ENCODE results near the gene PAK1IP1. TPM values are rescaled to one million over a fixed set of nuclear protein-coding genes. Genes with fewer than 3 reads are reported as not detected.
"Not testable (repeated sequence)": the region's sequence is repeated elsewhere in the genome, so short reads cannot be mapped to it uniquely, and the experiment has no call there.

The PAK1IP1 gene
- total RNA-seq, 2 donors from 2014 or later = 4.3 to 6.3 TPM

DNA sequence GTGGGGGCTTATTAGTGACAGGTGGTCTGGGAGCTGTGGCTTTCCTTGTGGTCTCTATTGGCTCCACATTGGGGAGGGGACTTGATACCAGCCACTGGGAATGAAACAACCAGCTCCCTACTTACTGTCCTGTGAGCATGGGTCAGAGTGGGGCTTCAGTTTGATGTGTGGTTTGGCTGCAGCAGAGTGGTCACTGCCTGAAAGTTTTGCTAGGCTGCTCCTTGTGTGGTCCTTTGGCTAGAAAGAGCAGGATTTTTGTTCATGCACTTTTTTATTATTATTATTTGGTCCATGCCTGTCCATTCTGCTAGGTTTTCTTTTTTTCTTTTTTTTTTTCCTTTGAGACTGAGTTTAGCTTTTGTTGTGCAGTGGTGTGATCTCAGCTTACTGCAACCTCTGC, 45.3 kb downstream of the PAK1IP1 start:
- Mint-ChIP-seq H3K36me3 (ENCODE audit: low read depth) (no peaks in the 10 kb centered on the region), H3K27ac (no peak overlapping the region), H3K27me3 (no peaks in the 10 kb centered on the region), H3K4me1 (peaks cover 9% of the 10 kb centered on the region), H3K4me3 (no peak overlapping the region)
- no peak for ATAC-seq
- no peak for DNase-seq
- no peaks in the 10 kb centered on the region for H3K9me3 ChIP-seq (ENCODE audit: control insufficient read depth, low read length, poor library complexity, severe bottlenecking)

DNA sequence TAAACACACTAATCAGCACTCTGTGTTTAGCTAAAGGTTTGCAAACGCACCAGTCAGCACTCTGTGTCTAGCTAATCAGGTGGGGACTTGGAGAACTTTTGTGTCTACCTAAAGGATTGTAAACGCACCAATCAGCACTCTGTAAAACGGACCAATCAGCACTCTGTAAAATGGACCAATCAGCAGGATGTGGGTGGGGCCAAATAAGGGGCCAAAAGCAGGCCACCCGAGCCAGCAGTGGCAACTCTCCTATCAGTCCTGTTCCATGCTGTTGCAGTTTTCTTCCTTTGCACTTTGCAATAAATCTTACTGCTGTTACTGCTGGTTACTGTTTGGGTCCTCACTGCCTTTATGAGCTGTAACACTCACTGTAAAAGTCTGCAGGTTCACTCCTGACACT, 46.9 kb downstream of the PAK1IP1 start:
- not testable (repeated sequence) for H3K27ac Mint-ChIP-seq; H3K36me3 Mint-ChIP-seq (ENCODE audit: low read depth)

DNA sequence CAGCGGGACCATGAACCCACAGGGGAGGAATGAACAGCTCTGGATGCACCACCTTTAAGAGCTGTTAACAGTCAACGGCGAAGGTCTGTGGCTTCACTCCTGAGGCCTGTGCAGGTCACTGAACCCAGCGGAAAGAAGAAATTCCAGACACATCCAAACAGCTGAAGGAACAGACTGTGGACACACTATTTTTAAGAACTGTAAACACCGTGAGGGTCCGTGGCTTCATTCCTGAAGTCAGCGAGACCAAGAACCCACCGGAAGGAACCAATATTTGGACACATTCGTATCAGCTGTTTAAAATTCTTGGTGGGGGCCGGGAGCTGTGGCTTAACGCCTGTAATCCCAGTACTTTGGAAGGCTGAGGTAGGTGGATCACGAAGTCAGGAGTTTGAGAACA, 47.5 kb downstream of the PAK1IP1 start:
- DNase-seq = no peak
- no peak overlapping the region for H3K4me3 Mint-ChIP-seq
- peaks cover 19% of the 10 kb centered on the region for H3K4me1 Mint-ChIP-seq
- H3K9me3 ChIP-seq (ENCODE audit: control insufficient read depth, low read length, poor library complexity, severe bottlenecking) = no peaks in the 10 kb centered on the region
- ATAC-seq = no peak
- no peak overlapping the region for H3K27ac Mint-ChIP-seq
- H3K36me3 Mint-ChIP-seq (ENCODE audit: low read depth) = peaks cover 2% of the 10 kb centered on the region
- H3K27me3 Mint-ChIP-seq = no peaks in the 10 kb centered on the region

More for the DNA sequence above, 46.9 kb downstream of the PAK1IP1 start:
- not testable (repeated sequence) for H3K27me3 Mint-ChIP-seq; DNase-seq; ATAC-seq; H3K9me3 ChIP-seq (ENCODE audit: control insufficient read depth, low read length, poor library complexity, severe bottlenecking); H3K4me3 Mint-ChIP-seq
- peaks cover 15% of the 10 kb centered on the region for H3K4me1 Mint-ChIP-seq

DNA sequence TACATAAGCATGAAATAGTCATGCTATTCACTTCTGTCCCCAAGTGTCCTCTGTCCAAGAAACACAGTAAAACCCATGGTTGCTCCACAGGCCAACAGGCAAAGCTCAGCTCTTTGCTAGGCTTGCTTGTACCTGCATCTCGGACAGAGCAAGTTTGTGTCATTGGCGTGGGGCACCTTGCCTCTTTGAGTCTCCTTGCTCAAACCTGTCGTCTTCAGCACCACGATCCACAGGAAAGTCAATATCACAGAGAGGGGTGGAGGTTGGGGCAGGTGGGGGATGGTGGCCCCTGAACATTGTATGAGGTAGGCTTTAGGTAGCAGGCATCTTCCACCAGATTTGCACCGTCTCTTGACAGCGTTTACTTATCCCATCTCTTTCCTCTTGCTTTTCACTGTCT, 48.7 kb downstream of the PAK1IP1 start:
- no peak for ATAC-seq

DNA sequence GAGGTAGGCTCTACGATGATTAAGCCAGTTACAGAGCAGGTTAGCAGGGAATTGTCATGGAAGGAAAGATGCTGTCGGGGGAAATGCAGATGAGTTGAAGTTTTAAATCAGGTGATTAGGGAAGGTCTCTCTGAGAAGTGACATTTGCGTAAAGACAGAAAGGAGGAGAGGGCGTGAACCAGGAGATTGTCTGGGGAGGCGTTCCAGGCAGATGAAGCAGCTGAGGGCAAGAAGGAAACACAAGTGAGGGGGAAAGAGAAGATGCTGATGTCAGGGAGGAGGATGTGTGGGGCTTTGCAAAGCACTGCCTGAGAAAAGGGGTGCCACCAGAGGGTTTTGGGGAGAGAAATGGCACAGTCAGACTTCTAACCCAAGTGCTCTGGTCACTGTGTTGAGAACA, 50.3 kb downstream of the PAK1IP1 start:
- Mint-ChIP-seq H3K4me1 (peaks cover 32% of the 10 kb centered on the region), H3K27ac (no peak overlapping the region), H3K27me3 (no peaks in the 10 kb centered on the region), H3K36me3 (ENCODE audit: low read depth) (peaks cover 2% of the 10 kb centered on the region), H3K4me3 (peak overlapping the region; percentile 59)
- no peaks in the 10 kb centered on the region for H3K9me3 ChIP-seq (ENCODE audit: control insufficient read depth, low read length, poor library complexity, severe bottlenecking)
- DNase-seq (no peak), ATAC-seq (no peak)

More for the DNA sequence above, 48.7 kb downstream of the PAK1IP1 start:
- H3K27ac Mint-ChIP-seq = no peak overlapping the region
- peaks cover 22% of the 10 kb centered on the region for H3K4me1 Mint-ChIP-seq
- H3K36me3 Mint-ChIP-seq (ENCODE audit: low read depth) = peaks cover 2% of the 10 kb centered on the region
- no peaks in the 10 kb centered on the region for H3K27me3 Mint-ChIP-seq
- no peak overlapping the region for H3K4me3 Mint-ChIP-seq
- no peak for DNase-seq
- no peaks in the 10 kb centered on the region for H3K9me3 ChIP-seq (ENCODE audit: control insufficient read depth, low read length, poor library complexity, severe bottlenecking)

DNA sequence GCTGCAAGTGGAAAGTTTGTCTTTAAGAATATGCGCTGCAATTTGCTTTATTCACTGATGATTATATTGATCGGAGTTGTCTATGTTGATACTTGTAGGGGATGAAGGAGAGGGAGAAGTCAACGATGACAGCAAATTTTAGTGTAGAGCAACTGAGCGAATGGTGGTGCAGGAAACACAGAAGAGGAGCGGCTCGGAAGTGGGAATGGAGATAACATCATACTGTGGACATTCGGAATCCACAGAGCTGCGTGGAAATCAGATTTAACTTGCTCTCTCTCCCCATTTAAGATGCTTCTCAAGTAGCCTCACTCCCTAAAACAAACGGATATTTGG, 52.1 kb downstream of the PAK1IP1 start:
- no peaks in the 10 kb centered on the region for H3K9me3 ChIP-seq (ENCODE audit: control insufficient read depth, low read length, poor library complexity, severe bottlenecking)
- Mint-ChIP-seq H3K36me3 (ENCODE audit: low read depth) (peaks cover 2% of the 10 kb centered on the region), H3K4me3 (peak overlapping the region; percentile 92), H3K4me1 (peaks cover 41% of the 10 kb centered on the region), H3K27ac (peak overlapping the region; percentile 95), H3K27me3 (no peaks in the 10 kb centered on the region)
- DNase-seq = no peak
- ATAC-seq = no peak

DNA sequence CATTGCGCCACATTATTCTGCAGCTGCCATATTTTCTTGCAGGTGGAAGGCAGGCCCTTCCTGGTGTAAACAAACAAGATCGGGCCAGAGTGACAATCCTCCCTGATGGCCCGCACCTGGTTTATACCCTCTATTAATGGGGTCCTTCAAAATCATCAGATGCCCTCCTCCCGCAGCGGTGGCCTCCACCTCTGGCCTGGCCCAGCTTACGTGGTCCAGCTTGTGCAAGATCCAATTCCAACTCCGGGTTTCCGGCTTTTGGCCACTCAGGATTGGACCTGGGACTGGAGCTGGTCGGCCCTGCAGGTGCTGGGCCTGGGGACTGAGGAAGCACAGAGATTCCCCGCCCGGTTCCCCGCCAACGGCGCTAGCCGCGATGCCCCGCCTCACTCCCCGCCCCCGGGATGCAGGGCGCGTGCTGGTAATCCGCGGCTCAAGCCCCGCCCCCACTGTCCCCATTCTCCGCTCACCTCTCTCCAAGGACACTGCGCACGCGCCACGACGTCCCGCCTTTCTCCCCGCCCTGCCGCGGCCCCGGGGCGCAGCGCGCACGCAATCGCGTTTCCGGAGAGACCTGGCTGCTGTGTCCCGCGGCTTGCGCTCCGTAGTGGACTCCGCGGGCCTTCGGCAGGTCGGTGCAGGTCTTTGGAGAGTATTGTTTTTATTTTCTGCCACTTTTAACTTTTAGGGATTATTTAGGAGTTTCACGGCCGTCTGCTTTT, 52.6 kb downstream of the PAK1IP1 start, which contains the start of gene TMEM14B:
Gene TMEM14B (plus strand): TSS at position 555 of the 722 bp plus-strand sequence. CDS start 1,441 bp downstream, outside the sequence.
- Mint-ChIP-seq H3K36me3 (ENCODE audit: low read depth) (peaks cover 2% of the 10 kb centered on the region), H3K4me3 (peak within 1 kb of the TSS; percentile 92), H3K27me3 (no peaks in the 10 kb centered on the region), H3K4me1 (peaks cover 41% of the 10 kb centered on the region), H3K27ac (peak within 1 kb of the TSS; percentile 95)
- ATAC-seq = peak; percentile 97
- peak; percentile 99 to 100 (median 100) for DNase-seq
- H3K9me3 ChIP-seq (ENCODE audit: control insufficient read depth, low read length, poor library complexity, severe bottlenecking) = no peaks in the 10 kb centered on the region

DNA sequence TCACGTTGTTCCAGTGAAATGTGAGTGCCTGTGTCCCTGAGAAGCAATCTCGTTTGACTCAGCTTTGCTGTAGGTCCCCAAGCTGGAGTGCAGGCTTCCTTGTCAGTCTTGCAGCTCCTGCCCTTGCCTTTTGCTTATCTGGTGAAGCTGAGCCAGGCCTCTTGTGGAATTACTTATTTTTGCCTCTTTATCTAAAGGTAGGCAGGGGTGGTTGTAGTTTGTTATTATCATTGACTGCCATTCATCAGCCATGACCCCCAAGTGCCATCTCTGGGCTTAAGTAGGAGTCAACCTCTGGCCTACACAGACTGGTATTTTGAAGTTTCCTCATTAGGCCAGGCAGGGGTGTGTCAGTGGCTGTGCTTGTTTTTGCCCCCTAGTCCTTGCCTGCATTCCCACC, 55.0 kb downstream of the PAK1IP1 start:
- Mint-ChIP-seq H3K27ac (peak overlapping the region; percentile 49), H3K27me3 (no peaks in the 10 kb centered on the region), H3K4me1 (peaks cover 50% of the 10 kb centered on the region), H3K4me3 (no peak overlapping the region), H3K36me3 (ENCODE audit: low read depth) (peaks cover 7% of the 10 kb centered on the region)
- ATAC-seq = no peak
- DNase-seq = no peak
- H3K9me3 ChIP-seq (ENCODE audit: control insufficient read depth, low read length, poor library complexity, severe bottlenecking) = no peaks in the 10 kb centered on the region

DNA sequence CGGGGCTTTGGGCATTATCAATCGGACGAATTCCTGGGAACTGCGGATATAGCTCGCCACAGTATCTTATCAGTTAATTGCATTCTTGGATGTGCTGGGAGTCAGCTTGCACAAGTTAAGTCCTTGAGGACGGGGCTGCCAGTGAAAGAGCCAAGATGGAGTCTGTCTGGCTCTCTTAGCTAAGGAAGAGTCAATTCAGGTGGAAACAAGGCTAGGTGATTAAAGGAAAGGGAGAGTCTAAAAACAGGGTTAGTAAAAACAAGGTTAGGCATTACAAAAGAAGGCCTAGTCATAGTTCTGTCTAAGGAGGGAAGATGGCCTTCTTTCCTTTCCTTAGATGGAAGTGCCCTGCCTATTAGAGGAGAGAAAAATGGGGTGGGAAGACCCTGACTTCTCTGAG, 55.8 kb downstream of the PAK1IP1 start:
- Mint-ChIP-seq H3K4me1 (peaks cover 51% of the 10 kb centered on the region), H3K27ac (peak overlapping the region; percentile 49)
- not testable (repeated sequence) for H3K9me3 ChIP-seq (ENCODE audit: control insufficient read depth, low read length, poor library complexity, severe bottlenecking); H3K36me3 Mint-ChIP-seq (ENCODE audit: low read depth); H3K4me3 Mint-ChIP-seq; ATAC-seq; DNase-seq; H3K27me3 Mint-ChIP-seq

DNA sequence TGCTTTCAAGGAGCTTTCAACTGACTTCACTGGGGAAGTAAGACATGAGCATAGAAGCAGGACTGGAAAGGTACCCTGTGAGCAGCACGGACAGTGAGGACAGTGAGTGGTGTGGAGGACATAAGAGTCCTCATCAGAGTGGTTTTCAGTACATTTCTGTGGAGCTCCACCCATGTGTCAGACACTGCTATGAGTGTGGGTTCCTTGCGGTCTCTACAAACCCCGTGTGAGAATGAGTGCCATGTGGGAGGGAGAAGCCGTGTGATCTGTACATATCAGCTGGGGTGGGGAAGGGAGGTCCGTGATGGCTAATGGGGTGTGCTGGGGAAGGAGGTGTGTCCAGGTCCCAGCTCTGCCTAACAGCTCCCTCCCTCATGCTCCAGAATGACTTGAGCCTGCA, 57.0 kb downstream of the PAK1IP1 start:
- H3K27ac Mint-ChIP-seq; H3K9me3 ChIP-seq (ENCODE audit: control insufficient read depth, low read length, poor library complexity, severe bottlenecking); H3K36me3 Mint-ChIP-seq (ENCODE audit: low read depth); DNase-seq; H3K4me3 Mint-ChIP-seq; ATAC-seq; H3K27me3 Mint-ChIP-seq: not testable (repeated sequence)
- H3K4me1 Mint-ChIP-seq = peaks cover 44% of the 10 kb centered on the region

DNA sequence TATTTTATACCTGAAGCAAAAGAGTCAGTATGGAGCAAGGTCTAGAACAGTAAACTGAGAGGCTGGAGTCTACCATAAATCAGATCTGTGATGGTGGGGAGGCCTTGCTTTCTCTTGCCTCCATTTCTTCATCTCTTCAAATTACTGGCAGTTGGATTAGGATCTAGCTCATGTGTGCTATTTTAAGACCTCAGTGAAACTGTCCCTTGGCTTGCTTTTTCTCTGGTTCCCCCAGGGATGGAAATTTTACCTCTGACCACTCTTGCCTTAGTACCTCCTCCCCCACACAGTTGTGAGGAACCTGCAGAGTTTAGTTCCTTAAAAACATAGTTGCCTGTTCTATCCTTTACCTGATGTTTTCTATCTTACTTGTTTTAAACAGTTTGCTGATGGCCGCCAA, 61.3 kb downstream of the PAK1IP1 start:
- no peak overlapping the region for H3K4me3 Mint-ChIP-seq
- H3K9me3 ChIP-seq (ENCODE audit: control insufficient read depth, low read length, poor library complexity, severe bottlenecking) = no peaks in the 10 kb centered on the region
- ATAC-seq = no peak
- no peak overlapping the region for H3K27ac Mint-ChIP-seq
- H3K27me3 Mint-ChIP-seq = no peaks in the 10 kb centered on the region
- H3K4me1 Mint-ChIP-seq = peaks cover 27% of the 10 kb centered on the region
- no peak for DNase-seq
- H3K36me3 Mint-ChIP-seq (ENCODE audit: low read depth) = peaks cover 6% of the 10 kb centered on the region

Other genes starting within 250 kb of the PAK1IP1 start
- 1 to 10 TPM; 2.9 to 4.0 TPM for gene GCNT2, start 173.6 kb upstream of the PAK1IP1 start, total RNA-seq
- gene C6orf52, start 356 bp upstream of the PAK1IP1 start, total RNA-seq = 1 to 10 TPM in 1 of 2 donors, not detected in 1; 1.6 TPM
- gene TMEM14C, start 28.1 kb downstream of the PAK1IP1 start, total RNA-seq = 10 to 100 TPM; 31.5 to 37.5 TPM
- gene TMEM14B, start 52.8 kb downstream of the PAK1IP1 start, total RNA-seq = 10 to 100 TPM; 50.8 to 59.8 TPM
- under 1 TPM; 0.75 to 0.78 TPM for gene MAK, start 143.6 kb downstream of the PAK1IP1 start, total RNA-seq
- gene GCM2, start 187.1 kb downstream of the PAK1IP1 start, total RNA-seq = not detected
- not detected for gene SYCP2L, start 192.1 kb downstream of the PAK1IP1 start, total RNA-seq

Data from T-helper 17 cell (primary cell).